ENCODE results near the gene SEMA6D. TPM values are rescaled to one million over a fixed set of nuclear protein-coding genes. Genes with fewer than 3 reads are reported as not detected.

SEMA6D gene
- polyA plus RNA-seq, 1 of the 3 experiments (the other 2 are of a cell fraction): 0.30 TPM

DNA sequence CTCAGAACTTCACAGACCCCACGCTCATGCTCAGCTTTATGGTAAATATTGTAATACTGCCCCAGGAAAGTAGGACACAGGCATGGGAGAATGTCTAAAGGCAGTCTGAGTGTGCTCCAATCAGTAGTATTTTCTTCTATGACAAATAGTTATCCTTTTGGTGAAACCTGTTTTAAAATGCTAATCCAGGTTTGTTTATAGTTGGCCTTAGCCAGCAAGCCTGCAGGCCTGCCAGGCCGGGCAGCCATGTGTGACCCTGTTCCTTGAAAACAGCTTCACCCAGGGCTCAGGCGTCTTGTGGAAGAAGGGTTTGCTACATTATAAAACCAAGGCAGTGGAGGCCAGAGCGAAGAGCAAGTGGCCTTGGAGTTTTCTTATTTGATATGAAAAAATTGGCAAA lies 104.7 kb downstream of the SEMA6D start:
- Histone ChIP-seq H3K27ac (ENCODE audit: low read depth in 2 of 2, low read length in 1 of 2) (no peak overlapping the region), H3K36me3 (replicated peaks in 1 of 2; ENCODE audit: control insufficient read depth in 1 of 2, insufficient read depth in 2 of 2, low read length in 1 of 2) (no peaks in the 10 kb centered on the region), H3F3A (replicated peaks; ENCODE audit: insufficient read depth) (no peaks in the 10 kb centered on the region), H3K4me2 (no peak overlapping the region), H3K9ac (no peak overlapping the region), H3K9me2 (no peaks in the 10 kb centered on the region), H3K4me1 (ENCODE audit: control insufficient read depth in 1 of 2, insufficient read depth in 2 of 2, low read depth in 1 of 2, low read length in 1 of 2) (peaks cover 0 to 35% of the 10 kb centered on the region in 2 experiments; a peak in 2 of 4 replicates), H3K79me2 (ENCODE audit: insufficient read depth) (no peaks in the 10 kb centered on the region), H3K27me3 (ENCODE audit: insufficient read depth) (no peaks in the 10 kb centered on the region), H3K4me3 (ENCODE audit: low read depth in 2 of 2, low read length in 1 of 2) (no peak overlapping the region), H2AFZ (ENCODE audit: low read depth) (no peak overlapping the region), H4K20me1 (ENCODE audit: insufficient read depth) (no peaks in the 10 kb centered on the region), H3K9me3 (no peaks in the 10 kb centered on the region)
- WGBS (ENCODE audit: low lambda C conversion rate): 50% methylated on average over 4 of the region's 4 CpGs
- no peak for DNase-seq
- ChIA-PET POLR2A (no interaction called here), CTCF (interaction anchor here (4.0 kb wide), 1 partner anchor 166 kb away, joined by 14 read pairs; no protein-coding TSS in a partner anchor)
- TF ChIP-seq RAD21 (IDR thresholded peaks at IDR 0.05; ENCODE audit: low read length): no peak

All from SK-N-SH (cell line).